ENCODE data around the gene FAM89A.
"Not testable (repeated sequence)": the region's sequence is repeated elsewhere in the genome, so short reads cannot be mapped to it uniquely, and the experiment has no call there.

The FAM89A gene

DNA sequence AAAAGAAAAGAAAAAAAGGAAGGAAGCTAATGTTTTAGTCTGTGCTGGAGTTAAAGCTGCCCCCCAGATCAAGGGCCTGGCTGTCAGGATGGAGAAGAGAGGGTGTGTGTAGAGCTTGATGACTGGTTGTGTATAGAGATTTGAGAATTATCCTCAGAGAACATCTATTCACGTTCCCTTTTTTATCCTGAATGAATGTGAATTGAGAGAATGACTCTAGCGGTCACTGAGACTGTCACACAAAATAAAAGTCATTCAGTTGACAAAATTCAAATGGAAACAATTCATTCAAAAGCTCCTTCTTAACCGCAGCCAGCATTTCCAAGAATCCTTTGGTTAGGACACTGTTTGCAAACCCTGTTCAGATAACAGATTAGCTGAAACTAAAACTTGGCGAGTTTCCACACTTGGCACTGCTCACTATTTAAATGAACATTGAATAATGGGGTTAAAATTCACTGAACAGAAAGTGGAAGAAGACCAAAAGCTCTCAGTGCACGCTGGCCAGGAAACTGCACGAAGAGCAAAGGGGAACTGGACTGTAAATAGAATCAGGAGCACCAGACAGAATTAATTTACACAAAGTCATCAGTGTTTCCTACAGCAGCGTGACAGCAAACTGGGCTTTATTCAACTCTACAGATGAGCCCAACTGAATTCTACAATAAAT lies 13.6 kb upstream of the FAM89A start:
- peak; percentile 39 for DNase-seq

DNA sequence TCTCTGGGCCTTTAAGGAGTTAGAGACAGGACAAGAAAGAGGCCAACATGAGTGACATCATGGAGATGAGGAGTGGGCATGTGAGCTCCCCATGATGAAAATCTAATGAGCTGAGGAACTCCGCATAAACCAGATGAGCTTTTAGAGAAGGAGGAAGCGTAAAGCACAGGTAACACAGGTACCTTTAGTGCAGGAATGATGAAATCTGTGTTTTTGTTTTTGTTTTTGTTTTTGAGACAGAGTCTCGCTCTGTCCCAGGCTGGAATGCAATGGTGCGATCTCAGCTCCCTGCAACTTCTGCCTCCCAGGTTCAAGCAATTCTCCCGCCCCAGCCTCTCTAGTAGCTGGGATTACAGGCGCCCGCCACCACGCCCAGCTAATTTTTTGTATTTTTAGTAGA lies 12.7 kb upstream of the FAM89A start:
- no peak for DNase-seq

DNA sequence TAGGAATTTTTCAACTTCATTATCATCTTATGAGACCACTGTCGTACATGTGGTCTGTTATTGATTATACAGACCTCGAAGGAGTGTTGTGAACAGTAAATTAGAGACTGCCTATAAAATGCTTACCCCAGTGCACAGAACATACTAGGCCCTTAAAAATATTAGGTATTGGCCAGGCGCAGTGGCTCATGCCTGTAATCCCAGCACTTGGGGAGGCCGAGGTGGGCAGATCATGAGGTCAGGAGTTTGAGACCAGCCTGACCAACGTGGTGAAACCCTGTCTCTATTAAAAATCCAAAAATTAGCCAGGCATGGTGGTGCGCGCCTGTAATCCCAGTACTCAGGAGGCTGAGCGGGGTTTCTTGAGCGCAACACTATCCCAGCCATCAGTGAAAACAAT lies 10.9 kb upstream of the FAM89A start:
- DNase-seq: not testable (repeated sequence)

DNA sequence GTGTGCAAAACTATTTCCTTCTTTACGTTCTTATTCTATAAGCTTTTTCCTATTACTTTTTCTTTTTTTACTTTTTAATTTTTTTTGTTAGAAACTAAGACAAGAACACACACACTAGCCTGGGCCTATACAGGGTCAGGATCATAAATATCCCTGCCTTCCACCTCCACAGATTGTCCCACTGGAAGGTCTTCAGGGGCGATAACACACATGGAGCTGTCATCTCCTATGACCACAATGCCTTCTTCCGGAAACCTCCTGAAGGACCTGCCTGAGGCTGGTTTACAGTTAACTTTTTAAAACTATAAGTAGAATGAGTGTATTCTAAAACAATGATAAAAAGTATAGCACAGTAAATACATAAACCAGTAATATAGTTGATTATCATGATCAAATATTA lies 10.3 kb upstream of the FAM89A start:
- DNase-seq: no peak

DNA sequence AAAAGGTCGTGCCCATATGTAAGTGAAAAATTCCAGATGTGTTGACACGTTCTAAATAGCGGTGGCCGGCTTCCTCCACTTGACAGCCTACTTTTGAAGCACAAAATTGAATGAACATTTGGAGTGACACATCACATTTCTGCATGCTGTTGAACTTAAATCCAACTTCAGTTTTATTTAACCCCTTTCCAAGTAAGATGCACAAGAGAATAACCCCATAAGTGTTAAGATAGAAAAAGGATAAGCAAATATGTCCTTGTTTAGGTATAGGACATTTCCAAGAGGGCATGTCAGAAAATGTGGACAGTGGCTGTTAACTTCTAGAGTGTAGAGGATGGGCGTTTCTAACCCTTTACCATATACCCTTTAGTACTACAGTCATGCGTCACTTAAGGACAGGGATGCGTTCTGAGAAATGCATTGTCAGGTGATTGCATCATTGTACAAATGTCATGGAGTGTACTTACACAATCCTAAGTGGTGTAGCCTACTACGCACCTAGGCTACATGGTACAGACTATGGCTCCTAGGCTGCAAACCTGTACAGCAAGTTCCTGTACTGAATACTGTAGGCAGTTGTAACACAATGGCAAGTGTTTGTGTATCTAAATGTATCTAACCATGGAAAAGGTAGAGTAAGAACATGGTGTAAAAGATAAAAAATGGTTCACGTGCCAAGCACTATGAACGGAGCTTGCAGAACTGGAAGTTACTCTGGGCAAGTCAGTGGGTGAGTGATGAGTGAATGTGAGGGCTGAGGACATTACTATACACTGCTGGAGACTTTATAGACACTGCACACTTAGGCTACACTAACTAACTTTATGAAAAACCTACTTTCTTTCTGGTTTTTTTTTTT lies 9.3 kb upstream of the FAM89A start:
- DNase-seq: no peak

DNA sequence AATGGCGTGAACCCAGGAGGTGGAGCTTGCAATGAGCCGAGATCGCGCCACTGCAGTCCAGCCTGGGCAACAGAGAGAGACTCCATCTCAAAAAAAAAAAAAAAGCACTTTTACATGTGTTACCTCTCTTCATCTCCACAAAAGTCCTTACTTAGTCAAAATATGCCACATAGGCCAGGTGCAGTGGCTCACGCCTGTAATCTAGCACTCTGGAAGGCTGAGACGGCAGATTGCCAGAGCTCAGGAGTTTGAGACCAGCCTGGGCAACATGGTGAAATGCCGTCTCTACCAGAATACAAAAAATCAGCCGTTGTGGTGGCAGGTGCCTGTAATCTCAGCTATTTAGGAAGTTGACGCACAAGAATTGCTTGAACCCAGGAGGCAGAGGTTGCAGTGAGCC lies 8.4 kb upstream of the FAM89A start:
- DNase-seq: not testable (repeated sequence)

DNA sequence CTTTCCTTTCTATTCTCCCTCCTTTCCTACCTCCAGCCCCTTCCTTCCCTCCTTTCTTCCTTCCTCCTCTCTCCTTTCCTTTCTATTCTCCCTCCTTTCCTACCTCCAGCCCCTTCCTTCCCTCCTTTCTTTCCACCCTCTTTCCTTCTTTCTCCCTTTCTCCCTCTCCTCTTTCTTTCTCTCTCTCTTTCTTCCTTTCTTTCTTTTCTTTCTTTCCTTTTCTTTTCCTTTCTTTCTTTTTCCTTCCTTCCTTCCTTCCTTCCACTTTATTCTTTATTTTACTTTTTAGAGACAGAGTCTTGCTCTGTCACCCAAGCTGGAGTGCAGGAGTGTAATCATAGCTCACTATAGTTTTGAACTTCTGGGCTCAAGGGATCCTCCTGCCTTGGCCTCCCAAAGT lies 7.5 kb upstream of the FAM89A start:
- not testable (repeated sequence) for DNase-seq

DNA sequence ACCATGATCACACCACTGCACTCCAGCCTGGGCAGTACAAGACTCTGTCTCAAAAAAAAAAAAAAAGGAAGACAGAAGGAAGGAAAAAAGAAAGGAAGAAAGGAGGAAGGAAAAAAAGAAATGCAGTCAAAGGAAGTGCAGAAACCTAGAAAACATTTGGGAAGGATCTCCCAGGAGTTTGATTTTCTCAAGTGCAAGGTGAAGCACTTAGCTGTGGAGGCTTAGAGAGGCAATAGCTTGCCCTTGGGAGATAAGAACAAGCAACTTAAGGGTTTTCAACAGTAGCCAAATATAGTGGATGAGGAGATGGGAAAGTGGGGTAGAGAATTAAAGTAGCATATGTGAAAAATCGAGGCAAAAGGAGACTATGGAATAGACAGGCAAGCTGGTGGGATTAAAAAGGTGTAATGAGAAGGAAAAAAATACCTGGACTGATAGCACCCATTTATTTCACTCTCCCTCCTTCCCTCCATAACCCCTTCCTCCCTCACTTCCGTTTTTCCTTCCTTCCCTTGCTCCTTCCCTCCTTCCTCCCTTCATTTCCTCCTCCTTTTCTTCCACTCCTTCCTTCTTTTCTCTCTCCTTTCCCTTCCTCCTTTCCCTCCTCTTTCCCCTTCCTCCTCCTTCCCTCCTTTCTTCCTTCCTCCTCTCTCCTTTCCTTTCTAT lies 6.8 kb upstream of the FAM89A start:
- no peak for DNase-seq

DNA sequence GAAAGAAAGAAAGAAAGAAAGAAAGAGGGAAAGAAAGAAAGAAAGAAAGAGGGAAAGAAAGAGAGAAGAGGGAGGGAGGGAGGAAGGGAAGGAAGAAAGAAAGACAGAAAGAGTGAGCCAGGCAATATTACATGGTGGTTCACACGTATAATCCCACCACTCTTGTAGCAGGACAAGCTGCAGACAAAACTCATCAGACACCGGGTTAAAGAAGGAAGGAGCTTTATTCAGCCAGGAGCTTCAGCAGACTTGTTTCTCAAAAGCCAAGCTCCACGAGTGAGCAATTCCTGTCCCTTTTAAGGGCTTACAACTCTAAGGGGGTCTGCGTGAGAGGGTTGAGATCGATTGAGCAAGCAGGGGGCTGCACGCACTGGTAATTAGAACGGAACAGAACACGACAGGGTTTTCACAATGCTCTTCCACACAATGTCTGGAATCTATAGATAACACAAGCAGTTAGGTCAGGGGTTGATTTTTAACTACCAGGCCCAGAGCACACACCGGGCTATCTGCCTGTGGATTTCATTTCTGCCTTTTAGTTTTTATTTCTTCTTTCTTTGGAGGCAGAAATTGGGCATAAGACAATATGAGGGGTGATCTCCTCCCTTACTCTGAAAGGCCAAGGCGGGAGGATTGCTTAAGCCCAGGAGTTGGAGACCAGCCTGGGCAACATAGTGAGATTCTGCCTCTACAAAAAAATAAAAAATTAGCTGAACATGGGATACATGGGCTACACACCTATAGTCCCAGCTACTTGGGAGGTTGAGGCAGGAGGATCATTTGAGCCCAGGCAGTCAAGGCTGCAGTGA lies 6.1 kb upstream of the FAM89A start:
- DNase-seq: not testable (repeated sequence)

DNA sequence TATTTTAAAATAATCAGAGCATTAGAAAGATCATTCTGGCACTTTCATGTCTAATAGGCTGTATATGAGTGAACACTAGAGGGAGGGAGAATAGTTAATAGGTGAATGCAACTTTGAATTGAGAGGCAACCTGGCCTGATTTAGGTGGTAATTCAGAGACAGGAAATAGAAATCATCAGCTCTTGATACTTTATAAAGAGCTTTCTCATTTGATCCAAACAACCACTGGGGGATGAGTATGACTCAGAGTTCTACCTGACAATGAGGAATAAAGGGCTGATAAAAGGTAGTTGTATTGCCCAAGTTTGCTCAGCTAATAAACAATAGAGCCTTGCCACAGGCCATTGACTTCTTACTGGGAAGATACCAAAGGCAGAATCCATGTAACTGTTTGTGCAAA lies 5.2 kb upstream of the FAM89A start:
- DNase-seq: no peak

DNA sequence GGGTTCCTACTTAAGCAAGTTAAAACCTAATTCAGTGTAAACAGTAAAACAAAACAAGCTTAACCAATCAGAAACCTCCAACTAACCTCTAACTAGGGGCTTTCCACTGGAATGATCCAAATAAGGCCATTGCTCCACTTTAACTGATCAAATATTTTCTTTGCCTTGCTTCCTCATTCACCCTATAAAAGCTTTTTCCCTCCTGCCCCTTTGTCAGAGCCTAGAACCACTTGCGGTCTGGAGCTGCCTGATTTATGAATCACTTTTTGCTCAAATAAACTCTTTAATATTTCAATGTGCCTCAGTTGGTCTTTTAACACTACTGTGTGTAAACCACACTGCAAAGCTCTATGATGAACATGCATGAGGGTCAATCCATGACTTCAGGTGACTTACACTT lies 4.5 kb upstream of the FAM89A start:
- DNase-seq: no peak

DNA sequence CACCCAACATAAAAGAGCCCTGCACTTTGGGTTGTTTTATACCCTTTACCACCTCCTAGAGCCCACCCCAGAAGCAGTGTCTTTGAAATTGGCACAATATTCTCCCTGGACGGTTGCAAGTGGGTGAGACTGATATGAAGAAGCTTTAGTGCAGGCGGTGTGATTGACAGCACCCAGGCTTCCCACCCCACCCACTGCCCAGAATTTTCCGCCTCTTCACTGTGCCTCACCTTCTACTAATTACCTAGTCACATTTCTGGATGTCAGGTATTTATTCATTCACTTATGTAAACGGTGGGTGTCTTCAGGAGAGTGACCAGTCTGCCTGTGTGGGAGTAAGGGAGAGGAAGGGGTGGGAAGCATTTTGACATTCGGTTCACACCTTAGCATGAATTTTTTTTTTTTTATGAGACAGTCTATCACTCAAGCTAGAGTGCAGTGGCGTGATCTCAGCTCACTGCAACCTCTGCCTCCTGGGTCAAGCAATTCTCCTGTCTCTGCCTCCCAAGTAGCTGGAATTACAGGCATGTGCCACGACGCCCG lies 1.7 kb upstream of the FAM89A start:
- DNase-seq: no peak

DNA sequence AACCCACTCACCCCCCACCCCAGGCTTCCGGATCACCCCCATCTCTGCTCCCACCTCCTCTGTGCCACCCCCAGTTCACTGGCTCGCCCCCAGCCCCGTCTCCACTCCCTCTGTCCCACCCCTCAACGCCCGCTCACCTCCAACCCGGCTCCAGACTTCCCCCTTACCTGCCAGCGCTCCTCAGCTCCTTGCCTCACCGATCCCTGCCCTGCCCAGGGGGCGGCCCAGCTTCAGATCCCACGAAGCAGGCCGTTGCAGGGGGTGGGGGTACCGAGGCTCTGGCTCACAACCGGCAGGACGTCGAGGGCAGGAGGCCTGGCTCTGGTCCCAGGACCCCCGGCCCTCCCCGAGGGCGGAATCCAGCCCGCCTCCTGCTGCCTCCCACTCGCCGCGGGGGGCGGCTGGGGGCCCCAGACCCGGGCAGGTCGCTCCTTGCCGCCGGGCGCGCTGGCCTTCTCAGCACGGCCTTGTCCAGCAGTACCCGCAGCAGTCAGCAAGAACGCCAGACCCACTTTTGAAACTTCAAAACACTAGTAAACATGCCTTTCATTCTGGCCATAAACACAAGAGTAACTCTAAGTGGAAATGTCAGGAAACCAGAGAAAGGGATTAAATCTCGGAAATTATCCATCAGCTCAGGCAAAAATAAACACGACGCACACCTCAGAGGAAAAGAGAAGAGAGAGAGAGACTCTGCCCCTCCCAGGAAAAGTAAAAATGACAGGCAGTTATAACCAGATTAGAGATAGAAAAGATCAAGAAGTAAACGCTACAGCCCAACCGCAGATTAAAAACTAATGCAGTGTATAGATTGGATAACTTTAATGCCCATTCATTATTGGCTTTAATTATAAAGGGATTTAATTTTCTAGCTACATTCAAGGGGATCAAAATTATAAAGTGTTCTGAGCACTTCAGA lies 1.0 kb upstream of the FAM89A start:
- no peak for DNase-seq

DNA sequence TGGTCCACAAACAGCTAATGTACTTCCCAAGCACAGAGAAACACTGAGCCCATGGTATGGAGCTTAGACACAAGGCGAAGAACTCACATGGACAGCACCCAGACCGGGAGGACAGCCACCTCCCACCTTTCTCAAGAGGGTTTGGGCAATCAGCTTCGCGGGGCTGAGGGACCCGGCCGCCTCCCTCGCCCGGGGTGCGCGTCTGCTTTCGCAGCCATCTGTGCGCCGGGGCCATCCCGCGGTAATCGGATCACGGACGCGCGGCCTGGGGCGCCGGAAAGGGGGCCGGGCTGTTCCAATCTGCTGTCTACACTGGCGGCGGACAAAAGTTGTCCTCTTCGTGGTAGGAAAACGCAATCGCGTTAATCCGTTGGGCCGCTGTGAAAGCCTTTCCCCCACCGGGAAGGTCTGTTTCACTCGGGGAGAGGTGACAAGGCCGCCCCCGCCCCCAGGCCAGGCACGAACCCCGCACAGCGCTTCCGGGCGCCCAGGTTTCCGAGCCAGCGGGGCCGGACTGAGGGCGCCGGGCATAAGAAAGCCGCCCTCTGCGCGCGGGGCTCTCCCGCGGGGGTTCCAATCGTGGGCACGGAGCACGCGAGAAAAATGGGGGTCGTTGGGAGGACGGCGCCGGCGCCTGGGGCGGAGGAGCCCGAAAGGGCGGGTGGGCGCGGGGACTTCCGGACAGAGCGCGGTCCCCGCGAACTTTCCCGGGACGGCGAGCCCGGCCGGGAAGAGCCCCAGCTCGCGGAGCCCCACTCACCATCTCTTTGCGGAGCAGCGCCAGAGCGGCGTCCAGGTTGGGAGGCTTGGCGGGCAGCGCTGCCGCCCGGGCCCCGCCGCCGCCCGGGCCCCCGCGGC lies 664 bp downstream of the FAM89A start:
- DNase-seq: no peak

DNA sequence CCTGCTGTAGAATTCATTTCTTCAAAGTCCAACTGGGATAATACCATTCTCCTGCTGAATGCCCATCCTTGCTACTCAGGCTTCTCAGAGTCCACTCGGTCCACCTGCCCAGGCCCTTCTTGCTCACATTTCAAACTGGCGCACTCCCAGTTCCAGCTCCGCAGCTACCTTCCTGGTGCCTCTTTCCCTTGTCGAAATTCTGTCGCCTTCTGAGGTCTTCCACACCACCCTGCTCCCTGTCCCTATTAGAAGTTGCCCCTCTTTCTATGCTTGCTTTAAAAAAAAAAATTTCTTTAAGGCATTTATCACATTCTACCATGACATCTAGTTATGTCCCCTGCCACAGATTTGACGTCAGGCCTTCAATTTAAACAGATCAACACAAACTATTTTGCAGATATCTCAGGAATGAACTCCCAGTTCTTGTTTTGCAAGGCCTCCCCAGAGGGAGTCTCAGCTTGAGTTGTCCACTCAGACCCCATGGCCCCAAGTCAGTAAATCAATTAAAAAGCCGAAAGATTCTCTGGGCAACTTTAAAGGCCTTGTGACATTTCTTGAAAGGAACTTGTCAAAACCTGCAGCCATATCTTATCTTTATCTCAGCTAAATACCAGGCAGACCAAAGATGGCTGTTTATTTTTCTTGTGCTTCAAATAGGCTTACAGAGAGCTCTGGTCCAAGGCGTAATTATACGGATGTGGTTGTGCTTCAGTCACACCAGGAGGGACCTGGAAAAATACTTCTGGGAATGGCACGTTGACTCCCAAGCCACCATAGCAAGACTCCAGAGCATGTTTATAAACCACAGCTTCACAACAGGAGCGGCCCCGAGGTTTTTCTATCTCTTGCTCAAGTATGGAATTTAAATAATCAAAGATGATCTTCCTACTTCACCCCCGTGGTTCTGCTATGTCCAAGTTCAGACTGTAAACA lies 2.2 kb downstream of the FAM89A start:
- DNase-seq: no peak

DNA sequence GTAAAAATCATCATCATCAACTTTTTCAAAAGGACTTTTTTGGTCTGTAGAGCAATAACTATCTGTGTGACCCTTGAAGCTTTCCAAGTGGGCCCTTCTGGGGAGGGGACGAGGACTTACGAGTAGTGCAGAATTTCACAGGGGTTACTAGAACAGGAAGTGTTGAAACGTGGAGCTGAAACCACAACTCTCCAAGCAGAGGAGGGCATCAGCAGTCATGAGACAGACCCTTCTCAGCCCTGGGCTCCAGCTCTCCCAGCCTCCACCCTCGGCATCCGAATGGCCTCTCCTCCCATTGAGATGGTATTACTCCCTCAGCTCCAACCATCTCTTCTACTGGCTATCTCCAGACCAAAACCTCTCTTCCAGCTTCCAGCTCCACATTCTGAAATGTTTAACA lies 3.6 kb downstream of the FAM89A start:
- DNase-seq: no peak

DNA sequence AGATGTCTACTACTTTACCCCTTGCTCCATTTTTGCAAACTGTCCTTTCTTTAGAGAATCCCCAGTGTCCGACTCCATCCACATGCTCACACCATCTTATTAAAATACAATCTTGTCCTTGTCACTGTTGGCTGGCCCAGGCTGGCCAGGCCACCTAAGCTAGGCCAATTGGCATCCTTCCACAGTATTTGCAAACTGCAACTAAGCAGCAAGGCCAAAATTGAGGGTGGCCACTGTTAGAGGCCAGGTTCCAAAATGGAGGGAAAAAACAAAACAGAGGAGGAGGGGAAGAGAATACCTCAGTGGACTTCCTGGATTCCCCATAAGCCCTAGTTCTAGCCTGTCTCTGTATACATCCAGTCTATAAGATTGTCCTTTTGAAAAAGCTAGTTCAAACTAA lies 4.3 kb downstream of the FAM89A start:
- DNase-seq: no peak

DNA sequence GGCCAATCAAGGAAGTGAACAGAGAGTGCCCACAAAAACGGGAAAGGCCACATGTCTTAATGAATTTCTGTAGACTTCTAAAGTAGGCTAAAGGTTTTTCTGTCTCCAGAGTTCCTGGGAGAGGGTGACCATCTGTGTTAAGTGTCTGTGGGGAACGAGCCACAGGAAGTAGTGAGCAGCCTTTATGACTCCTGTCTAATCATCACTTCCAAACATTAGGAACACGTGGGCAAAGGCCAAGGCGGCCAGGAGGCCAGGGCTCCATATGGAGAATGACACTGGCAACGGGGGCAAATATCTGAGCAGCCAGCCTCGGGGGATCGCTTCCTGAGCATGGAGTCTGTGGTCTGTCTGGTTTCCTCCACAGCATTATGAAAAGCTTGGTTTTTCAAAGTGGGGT lies 7.1 kb downstream of the FAM89A start:
- no peak for DNase-seq

DNA sequence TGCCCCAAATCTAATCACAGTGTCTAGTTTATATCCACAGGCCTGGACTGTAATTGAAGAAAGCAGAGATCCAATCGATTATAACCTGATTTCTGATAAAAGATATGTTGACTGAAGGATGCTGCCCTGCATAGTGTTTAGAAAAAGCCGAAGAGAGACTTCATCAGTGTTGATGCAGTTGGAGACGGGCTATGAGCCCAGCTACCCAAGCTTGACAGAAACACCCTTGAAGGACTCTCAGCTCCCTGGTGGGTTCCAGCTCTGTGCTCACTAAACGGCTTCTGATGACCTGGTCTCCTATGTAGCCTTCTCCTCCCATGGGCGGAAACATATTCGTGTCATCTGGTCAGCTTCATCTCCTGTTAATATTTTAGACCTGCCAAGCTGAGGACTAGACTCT lies 10.2 kb downstream of the FAM89A start:
- no peak for DNase-seq

DNA sequence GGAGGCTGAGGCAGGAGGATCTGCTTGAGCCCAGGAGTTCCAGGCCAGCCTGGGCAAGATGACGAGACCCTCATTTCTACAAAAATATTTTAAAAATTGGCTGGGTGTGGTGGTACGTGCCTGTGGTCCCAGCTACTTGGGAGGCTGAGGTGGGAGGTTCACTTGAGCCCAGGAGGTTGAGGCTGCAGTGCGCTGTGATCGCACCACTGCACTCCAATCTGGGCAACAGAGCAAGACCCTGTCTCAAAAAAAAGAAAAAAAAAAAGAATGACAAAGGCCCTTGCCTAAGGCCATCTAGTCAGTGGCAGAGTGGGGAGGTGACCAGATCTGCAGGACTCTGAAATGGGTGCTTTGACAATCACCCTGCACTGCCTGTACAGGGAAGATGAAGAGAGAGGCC lies 10.8 kb downstream of the FAM89A start:
- DNase-seq: not testable (repeated sequence)
